ENCODE results near the gene DMD.

- TF ChIP-seq CTCF (IDR thresholded peaks at IDR 0.05) = no peak
- no peak for TF ChIP-seq POLR2A (IDR thresholded peaks at IDR 0.05)
These were observed 386.3 kb downstream of the DMD start for GRCh38 chrX:32825009-32825408.

All from ovary (tissue), 3 donors.